Measurements from ENCODE around the gene PIGU. TPM values are rescaled to one million over a fixed set of nuclear protein-coding genes. Genes with fewer than 3 reads are reported as not detected.

The PIGU gene
- total and polyA plus RNA-seq, 2 of the 13 experiments (the other 11 are each of a cell fraction or from before 2014, with no cell fraction given) = 45.5 to 231 TPM

GRCh38 chr20:34525709-34526416 is 151.0 kb downstream of the PIGU start (continued):
- TF ChIP-seq ZBTB40 (IDR thresholded peaks at IDR 0.05) = no peak
- TF ChIP-seq ZBTB40 (CRISPR knock-in tag; IDR thresholded peaks at IDR 0.05) = peak; percentile 20; the same call in 1 of the 2 replicates
- TF ChIP-seq NFATC3 (CRISPR knock-in tag; IDR thresholded peaks at IDR 0.05) = no peak
- TF ChIP-seq WIZ (CRISPR knock-in tag; IDR thresholded peaks at IDR 0.05) = no peak
- TF ChIP-seq AHR (CRISPR knock-in tag; IDR thresholded peaks at IDR 0.05) = peak; percentile 93; the same call in 1 of the 2 replicates
- TF ChIP-seq ZNF749 (CRISPR knock-in tag; IDR thresholded peaks at IDR 0.05; ENCODE audit: borderline replicate concordance) = no peak
- peak; percentile 45 for TF ChIP-seq ZFX (CRISPR knock-in tag; IDR thresholded peaks at IDR 0.05; ENCODE audit: low read depth)
- no peak for TF ChIP-seq HMGA1 (CRISPR knock-in tag; conservative IDR thresholded peaks at IDR 0.05)
- TF ChIP-seq HNF1A (IDR thresholded peaks at IDR 0.05; ENCODE audit: low read depth) = peak; percentile 58; the same call in 1 of the 2 replicates
- peak; percentile 62; the same call in 1 of the 2 replicates for TF ChIP-seq HNF1A (CRISPR knock-in tag; IDR thresholded peaks at IDR 0.05; ENCODE audit: borderline replicate concordance)
- TF ChIP-seq, protein P1, sequence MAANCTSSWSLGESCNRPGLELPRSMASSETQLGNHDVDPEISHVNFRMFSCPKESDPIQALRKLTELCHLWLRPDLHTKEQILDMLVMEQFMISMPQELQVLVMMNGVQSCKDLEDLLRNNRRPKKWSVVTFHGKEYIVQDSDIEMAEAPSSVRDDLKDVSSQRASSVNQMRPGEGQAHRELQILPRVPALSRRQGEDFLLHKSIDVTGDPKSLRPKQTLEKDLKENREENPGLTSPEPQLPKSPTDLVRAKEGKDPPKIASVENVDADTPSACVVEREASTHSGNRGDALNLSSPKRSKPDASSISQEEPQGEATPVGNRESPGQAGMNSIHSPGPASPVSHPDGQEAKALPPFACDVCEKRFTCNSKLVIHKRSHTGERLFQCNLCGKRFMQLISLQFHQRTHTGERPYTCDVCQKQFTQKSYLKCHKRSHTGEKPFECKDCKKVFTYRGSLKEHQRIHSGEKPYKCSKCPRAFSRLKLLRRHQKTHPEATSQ (CRISPR knock-in tag; IDR thresholded peaks at IDR 0.05; ENCODE audit: borderline replicate concordance) = no peak
- no peak for TF ChIP-seq ZNF136 (CRISPR knock-in tag; IDR thresholded peaks at IDR 0.05; ENCODE audit: low read depth)
- no peak for TF ChIP-seq CCAR2 (optimal IDR thresholded peaks at IDR 0.05; ENCODE audit: low read depth, low read length)
- TF ChIP-seq TBX2 (CRISPR knock-in tag; IDR thresholded peaks at IDR 0.05; ENCODE audit: borderline replicate concordance) = peak; percentile 94
- no peak for TF ChIP-seq BRCA1 (CRISPR knock-in tag; IDR thresholded peaks at IDR 0.05)
